HG03097 (cell line): ENCODE data around the gene TBC1D1.
A peak's percentile ranks its signal among the peaks of the same experiment; 100 is the strongest.

Experiments
- ATAC-seq: cut with Tn5 transposase; IDR thresholded peaks from one replicate; pipeline ENCODE4 v1.9.1; 2021; ENCODE audit not compliant: unreplicated experiment, low FRiP score

The TBC1D1 gene

DNA sequence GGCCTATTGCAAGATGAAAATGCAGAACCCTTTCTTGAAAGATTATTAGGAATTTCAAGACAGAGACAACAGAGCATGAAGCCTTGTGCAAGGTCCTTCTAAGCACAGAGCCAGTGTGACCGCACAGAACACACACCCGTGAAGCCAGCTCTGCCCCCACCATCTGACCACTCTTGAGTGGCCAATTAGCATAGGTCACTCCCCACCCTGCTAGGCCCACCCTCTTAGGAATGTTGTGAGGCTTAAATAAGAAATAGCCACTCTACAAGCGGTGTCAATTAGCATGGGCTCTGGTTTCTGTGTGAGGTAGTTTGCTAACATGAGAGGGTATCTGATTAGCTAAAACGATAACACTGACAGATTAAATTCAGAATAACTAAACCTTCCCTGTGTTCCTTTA is 222.2 kb downstream of the TBC1D1 start:
- ATAC-seq, result no peak

DNA sequence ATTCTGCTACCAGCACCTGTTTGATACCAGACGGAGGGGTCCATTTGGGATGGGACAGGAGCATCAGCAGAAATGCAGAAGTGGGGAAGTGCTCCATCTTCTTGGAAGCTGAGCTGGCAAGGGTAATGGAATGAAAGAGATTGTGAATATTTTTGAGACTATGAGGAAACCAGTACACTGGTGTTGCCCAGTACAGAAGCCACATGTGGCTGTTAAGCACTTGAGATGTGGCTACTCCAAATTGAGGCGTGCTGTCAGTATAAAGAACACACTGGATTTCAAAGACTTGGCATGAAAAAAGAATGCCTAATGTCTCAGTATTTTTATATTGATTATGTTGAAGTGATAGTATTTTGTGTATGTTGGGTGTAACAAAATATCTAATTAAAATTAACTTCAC is 222.7 kb downstream of the TBC1D1 start:
- no peak for ATAC-seq

DNA sequence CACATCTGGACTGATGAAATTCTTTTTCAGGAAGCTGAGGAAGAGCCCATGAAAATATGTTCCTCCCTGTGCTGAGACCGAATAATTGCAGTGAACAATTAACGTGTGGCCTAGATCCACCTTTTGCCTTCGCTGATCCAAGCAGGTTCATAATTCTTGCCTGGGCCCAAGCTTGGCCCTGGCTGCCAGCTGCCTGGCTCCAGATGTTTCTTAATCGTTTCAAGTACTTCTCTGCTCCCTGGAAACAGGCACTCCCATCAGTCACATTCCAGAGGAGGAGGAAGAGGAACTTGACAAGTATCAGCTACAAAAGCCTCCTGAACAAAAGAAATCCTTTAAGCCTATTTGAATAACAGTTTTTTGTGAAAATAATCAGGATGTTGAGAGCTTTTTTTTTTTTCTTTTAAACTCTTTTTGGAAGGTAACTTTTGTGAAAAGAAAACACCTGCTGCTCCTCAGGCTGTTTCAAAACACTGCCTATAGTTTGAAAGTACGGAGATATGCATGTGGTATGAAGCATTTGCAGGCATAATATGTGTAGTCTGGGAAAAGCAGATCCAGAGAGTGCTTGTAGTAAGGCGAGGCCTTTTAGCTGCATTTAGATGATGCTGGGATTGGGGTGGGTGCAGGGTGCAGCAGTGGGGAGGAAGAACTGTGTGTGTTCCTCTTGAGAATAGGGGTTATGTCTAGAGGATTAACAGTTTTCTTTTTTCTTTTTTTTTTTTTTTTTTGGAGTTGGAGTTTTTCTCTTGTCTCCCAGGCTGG is 223.7 kb downstream of the TBC1D1 start:
- ATAC-seq, result no peak

DNA sequence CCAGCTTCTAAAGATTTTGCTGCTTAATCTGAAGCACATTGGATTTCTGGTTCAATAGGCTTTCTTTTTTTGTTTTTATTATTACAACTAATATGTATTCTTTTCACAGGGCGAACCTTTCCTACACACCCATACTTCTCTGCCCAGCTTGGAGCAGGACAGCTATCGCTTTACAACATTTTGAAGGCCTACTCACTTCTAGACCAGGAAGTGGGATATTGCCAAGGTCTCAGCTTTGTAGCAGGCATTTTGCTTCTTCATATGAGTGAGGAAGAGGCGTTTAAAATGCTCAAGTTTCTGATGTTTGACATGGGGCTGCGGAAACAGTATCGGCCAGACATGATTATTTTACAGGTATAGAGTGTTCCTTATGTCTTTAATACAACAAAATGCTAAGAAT is 224.7 kb downstream of the TBC1D1 start:
- ATAC-seq, result no peak

DNA sequence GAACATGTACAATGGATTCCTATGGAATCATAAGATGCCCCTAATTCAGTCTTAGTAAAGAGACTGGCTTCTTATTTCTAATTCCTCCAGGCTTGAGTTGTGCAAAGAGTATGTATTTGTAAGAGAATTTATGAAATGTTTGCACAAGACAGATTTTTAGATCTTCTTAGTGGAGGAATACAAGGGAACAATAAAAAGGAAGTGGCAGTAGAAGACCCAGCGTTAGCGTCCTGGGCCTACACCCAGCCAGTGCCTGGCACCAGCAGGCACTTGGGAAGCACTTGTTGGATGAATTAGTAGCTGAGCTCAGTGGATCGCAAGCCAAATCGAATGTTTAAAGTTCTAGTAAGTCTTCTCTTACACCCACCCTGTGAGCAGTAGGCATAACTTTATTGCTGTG is 226.7 kb downstream of the TBC1D1 start:
- ATAC-seq, result no peak

DNA sequence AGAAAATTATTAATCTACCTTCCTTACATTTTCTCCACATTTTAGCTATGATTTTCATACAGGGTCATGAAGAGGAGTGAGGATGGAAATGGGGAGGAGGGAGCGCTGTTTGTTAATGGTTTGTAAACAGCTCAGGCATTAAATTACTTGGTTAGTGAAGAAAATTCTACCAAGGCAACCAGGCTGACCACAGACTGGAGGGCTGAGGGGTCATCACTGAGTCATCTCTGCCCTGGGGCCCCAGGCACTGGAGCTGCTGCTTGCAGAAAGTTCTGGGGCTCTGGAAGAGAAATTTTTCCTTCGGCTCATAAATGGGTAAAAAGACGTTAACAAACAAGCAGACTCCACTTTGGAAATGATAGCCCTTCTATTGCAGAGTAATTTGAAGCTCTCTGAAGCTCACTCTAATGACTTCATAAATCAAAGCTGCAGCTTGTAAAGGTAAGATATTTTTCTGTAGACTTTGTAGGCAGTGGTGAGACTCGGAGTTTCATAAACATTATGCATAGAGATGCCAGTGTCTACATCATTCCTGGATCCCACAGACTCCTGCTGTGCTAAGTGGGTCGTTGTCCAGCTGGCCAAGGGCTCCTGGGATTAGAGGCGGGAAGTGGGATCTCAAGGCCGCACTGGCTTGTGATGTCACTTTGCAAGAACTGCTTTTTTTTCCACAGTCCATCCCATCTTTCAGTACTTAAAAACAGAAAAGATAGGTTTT is 228.9 kb downstream of the TBC1D1 start:
- ATAC-seq, result no peak

DNA sequence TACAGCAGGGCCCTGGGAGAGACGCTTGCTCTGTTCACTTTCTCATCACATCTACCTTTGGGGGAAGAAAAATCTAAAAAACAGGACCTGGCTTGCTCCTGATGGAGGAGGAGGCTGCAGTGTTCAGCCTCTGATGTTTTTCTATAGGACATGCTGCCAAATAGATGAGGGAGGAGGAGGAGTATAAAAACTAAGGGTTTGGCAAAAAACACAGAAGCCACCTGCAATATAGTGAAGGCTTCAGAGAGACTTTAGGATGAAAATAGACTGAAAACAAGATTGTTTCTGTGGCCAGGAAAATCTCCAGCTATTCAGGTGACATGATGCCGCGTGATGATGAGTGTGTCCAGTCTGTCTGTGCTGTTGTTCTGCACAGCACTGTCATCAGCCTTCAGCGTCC is 229.9 kb downstream of the TBC1D1 start:
- ATAC-seq, result no peak

DNA sequence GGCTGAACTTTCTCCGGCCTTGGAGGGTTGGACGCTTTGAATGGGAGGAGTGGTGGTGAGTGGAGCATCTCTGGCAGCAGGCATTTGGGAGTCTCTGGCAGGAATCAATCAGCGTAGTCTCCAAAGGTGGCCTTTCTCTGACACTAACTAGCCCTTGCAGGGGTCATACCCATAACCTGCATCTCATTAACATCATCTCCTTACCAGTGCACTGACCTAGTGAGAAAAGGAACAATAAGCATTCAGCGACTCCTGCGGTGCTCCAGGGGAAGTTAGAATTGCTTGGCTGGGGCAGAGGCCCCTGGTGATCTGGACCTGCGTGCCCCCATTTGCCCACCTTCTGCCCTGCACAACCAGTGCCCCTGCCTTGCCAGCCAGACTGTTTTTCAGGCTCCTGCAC is 231.2 kb downstream of the TBC1D1 start:
- no peak for ATAC-seq

DNA sequence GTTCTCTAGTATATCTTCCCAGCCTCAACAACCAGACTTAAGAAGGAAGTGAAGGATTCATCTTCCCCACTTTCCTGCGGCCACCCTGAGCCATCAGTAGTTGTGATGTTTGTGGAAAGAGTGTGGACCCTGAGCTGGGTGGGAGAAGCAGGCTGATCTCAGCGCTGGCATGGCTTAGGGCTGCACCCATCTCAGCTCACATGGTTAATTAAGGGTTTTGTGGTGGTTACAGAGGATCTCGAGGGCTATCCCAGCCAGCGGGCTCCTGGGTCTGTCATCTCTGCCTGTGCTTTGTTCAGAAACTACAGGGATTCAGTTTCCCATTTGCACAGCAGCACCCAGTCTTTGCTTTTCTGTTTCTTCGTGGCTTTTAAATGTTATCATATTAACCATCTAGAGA is 232.7 kb downstream of the TBC1D1 start:
- no peak for ATAC-seq

DNA sequence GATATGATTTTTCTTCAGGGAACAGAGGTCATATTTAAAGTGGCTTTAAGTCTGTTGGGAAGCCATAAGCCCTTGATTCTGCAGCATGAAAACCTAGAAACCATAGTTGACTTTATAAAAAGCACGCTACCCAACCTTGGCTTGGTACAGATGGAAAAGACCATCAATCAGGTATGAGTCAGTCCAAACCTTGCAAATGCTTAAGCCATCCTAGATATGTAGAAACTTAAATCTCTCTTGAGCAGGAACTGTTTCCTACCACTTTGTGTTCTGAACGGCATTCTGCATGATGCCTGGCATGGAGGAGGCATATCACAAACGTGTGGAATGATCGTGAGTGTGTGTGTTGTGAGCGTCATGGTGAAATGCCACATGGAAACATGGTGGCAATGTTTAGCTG is 234.1 kb downstream of the TBC1D1 start:
- no peak for ATAC-seq

DNA sequence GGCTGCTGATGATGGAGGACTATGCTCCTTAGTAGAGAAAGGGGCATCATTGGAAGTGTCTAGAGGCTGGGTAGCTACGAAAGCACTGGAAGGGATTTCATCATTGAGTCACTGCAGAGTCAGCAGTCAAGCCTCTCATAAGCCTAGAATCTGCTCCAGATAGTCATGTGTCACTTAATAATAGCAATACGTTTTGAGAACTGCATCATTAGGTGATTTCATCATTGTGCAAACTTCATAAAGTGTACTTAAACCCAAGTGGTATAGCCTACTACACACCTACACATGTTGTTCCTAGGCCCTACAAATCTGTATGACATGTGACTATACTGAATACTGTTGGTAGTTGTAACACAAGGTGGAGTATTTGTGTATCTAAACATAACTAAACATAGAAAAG is 234.9 kb downstream of the TBC1D1 start:
- no peak for ATAC-seq

DNA sequence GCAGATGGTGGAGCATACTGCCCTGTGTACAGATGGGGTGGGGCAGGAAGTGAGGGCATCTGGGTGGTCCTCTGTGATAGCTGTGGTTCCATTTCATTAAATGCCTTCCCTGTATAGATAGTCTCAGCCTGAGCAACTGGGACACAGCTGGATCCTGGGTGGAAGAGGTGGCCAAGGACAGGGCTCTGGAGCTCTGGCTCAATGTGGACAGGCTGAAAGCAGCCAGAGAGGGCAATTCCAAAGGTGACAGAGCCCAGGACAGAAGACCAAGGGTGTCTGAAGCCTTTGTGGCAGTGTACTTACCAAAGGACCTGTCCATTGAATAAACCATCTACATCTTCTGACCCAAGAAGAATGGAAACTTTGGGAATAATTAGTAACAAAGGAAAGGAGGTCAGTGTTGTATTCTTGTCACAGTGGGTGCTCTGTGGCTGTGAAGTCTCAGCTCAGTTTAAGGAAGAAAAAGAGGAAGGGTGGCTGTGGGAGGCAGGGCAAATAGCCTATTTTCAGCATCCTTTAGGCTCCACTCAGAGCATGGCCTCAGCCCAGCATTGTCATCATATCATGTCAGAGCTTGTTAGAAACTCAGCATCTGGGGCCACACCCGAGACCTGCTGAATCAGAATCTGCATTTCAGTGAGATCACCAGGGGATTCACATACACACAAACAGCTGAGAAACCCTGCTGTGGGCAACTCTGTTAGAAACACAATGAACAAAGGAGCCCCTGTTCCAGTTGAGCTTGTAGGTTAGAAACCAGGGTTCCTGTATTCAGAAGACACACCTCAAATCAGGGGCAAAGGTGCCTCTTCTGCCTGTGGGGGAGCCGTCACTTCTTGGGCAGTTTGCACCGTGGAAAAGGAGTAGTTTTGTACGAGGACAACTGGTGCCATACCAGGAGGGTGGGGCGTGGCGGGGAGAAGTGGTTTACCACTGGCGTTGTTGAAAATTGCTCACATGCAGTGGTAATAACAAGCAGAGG is 237.9 kb downstream of the TBC1D1 start:
- ATAC-seq, result peak; percentile 40

DNA sequence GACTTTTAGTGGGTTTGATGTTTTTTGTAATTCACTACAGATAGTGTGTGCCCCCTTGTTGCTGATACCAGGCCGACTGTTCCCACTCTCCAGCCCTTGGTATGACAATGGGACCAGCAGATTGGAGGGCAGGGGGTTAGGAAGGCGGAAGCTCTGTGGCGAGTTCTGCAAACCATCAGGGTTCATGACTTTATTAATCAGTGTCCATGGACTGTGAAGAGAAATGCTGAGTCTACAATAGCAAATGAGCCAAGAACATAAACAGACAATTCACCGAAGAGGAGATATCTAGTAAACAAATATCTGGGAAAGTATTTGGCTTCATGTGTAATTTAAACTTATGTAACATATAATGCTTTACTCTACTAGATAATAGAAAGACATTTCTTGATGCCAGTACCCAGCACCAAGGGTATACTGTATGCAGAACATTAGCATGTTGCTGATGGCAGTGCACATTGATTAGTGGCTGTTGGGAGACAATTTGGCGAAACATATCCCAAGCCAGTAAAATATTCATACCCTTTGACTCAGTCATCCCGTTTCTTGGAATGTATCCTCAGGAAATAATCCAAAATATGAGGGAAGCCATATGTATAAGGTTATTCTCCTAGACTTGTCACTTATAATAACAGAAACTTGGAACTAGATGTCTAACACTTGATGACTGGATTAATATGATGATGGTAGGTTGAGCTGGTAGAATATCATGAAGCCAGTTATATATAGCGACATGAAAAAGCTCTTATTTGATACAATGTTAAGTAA is 238.8 kb downstream of the TBC1D1 start:
- no peak for ATAC-seq

DNA sequence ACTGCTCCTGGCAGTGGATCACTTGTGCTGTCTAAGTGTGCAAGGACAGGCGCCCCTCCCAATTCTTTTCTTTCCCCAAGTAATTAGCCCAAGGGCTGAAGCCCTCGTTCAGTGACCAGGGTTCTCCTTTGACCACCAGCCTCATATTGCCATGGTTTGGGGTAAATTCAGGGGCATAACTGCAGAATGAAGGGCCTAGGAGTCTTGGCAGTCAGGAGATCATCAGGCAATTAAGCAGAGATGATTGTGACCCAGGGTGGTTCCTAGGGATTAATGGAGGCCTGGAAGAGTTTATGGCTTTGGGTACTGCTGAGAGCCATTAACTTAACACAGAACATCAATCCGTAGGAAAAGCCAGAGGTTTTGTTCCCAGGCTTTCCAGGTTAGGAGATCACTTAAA is 240.0 kb downstream of the TBC1D1 start:
- no peak for ATAC-seq

DNA sequence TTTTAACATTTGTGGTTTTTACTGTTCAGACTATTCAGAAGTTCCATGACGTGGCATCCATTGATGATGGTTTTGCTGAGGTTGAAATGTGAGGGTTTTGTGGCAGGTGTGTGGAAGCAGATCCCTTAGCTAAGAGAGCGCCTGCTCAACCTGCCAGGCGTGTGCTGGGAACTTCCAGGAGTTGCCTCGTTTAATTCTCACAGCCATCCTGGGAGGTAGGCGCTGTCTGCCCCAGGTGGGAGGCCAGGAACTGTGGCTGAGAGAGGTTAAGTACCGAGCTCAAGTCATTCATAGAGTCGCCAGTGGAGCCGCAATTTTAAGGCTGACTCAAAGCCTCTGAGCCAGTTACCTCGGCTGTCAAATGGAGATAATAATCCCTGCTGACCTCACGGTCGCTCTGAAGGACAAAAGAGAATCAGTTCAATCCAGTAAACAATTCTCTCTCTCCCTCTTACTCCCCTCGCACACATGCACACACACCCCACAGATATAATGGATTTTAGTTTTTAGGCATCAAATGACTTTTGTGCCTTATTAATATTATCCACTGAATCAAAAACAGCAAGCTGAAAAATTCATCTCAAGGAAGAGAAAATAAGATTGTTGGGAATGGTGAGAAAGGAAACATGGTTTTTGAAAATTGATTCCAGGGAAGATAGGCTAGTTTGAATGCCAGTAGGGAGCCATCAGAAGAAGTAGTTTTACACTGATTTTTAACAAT is 240.6 kb downstream of the TBC1D1 start:
- ATAC-seq, result no peak

DNA sequence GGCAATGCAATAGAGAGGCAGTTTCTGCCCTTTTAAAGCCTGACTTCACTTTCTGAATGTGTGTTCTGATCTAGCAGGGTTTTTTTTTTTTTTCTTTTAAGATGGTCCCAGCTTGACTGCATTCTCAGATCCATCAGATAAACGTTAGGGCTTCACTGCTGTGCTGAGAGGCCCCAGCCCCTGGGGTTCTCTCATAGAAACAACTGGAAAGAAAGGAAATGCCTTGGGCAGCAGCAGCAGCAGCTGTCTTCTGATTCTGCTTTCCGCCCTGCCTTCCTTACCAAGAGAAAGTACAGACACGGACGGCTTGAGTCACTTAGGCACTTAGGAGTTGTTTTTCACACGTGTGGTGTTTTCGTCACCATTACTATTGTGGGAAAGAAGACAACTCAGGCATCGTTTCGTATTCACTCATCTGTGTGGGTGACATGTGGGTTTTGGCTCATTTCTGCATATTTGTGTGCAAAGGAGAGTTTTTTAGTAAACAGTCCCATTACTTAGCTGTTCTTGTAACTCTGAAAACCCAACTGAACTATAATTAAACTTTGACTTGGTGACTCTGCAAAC is 241.3 kb downstream of the TBC1D1 start:
- peak; percentile 79 for ATAC-seq

DNA sequence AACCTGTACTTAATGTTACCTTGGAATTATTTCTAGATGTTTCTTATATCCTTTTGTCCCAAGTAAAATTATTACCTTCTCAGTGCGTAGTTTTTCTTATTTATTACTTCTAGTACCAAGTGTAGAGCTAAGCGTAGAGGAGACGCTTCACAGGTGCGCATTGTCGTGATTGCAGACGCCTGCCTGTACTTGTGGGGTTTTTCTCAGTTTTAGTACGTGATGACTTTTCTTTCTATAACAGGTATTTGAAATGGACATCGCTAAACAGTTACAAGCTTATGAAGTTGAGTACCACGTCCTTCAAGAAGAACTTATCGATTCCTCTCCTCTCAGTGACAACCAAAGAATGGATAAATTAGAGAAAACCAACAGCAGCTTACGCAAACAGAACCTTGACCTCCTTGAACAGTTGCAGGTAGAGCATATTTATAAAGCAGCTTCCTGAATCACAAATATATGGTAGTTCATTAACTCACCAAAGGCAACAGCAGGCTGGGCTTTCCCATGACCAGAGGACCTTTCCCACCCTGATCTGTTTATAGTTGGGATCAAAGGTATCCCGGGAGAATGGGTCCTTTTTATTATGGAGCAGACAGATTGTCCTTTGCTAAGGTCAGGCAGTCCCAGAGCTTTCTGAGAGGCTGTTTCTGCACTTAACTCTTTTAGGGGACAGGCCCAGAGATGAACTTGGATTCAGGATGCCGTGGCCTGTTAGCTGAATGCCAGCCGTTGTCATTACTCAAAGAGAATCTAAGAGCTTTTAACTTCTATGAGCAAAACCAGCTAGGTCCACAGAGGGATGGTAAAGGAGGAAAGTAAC is 242.2 kb downstream of the TBC1D1 start:
- ATAC-seq, result no peak

DNA sequence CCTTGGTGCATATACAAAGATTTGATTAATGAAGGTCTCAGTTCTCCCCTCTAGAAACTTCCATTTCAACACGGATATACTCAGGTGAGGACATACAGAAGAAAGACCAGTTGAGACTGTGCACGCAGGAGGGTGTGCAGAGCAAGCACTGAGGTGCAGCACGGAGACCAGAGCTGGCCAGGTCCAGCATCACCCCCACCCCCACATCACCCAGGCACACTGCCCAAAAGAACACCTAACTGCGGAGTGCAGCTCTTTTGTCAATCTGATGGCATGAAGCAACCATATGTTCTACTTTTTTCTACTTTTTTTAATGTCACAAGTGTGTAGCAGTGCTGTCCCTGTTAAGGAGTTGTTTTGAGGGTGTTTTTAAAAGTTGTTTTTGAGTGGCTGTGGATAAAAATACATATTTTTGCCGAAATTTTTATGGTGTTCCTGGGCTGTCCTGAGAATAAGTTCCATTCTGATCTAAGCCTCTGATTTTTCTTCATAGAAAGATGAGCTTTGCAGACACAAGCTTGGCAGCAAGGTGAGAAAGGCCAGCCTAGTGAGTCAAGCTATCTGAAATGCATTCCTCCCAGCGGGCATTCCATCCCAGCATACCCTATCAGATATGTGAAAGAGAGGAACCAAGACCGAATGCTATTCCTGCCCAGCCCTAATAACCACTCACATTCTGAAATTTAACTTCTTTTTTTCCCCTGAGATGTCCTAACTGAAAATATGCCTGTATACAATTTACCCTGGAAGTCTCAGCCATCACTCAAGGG is 243.0 kb downstream of the TBC1D1 start:
- ATAC-seq, result no peak
